EH (cell line): Measurements from ENCODE around the gene LAMB3.
"Not testable (repeated sequence)": the region's sequence is repeated elsewhere in the genome, so short reads cannot be mapped to it uniquely, and the experiment has no call there.

Source experiments
- DNase-seq: peaks from one replicate; pipeline ENCODE4 v3.0.0-alpha.2; 2015; ENCODE audit warnings: low read depth

The LAMB3 gene

GRCh38 chr1:209652121-209652735 is at the start of gene LAMB3:
Gene LAMB3, minus strand, starts transcription at chr1:209652425. Its CDS starts 1,481 bp downstream, at chr1:209650944.
- no peak for DNase-seq

- not testable (repeated sequence) for DNase-seq
Observed at GRCh38 chr1:209700686-209701085, 48.5 kb upstream of the LAMB3 start.

- DNase-seq, result no peak
Observed at GRCh38 chr1:209697126-209697525, 44.9 kb upstream of the LAMB3 start.

GRCh38 chr1:209696673-209697072 is 44.4 kb upstream of the LAMB3 start:
- no peak for DNase-seq

- DNase-seq, result peak; percentile 83
Observed at GRCh38 chr1:209692745-209693504, 40.7 kb upstream of the LAMB3 start.

GRCh38 chr1:209692296-209692695 is 40.1 kb upstream of the LAMB3 start:
- DNase-seq, result no peak

GRCh38 chr1:209691237-209691636 is 39.0 kb upstream of the LAMB3 start:
- no peak for DNase-seq

- peak; percentile 17 for DNase-seq
Observed at GRCh38 chr1:209689477-209689876, 37.3 kb upstream of the LAMB3 start.

- peak; percentile 88 for DNase-seq
Observed at GRCh38 chr1:209688746-209689234, 36.6 kb upstream of the LAMB3 start.

- no peak for DNase-seq
Observed at GRCh38 chr1:209686322-209686721, 34.1 kb upstream of the LAMB3 start.

GRCh38 chr1:209685821-209686220 is 33.6 kb upstream of the LAMB3 start:
- DNase-seq, result no peak

GRCh38 chr1:209678981-209679539 is 26.8 kb upstream of the LAMB3 start:
- DNase-seq, result no peak

- peak; percentile 51 for DNase-seq
Observed at GRCh38 chr1:209675565-209676154, 23.4 kb upstream of the LAMB3 start.

- peak; percentile 60 for DNase-seq
Observed at GRCh38 chr1:209674957-209675564, 22.8 kb upstream of the LAMB3 start, which contains the start of gene G0S2. Gene G0S2, plus strand, starts transcription at chr1:209675412. Its CDS starts 273 bp downstream, at chr1:209675685.

GRCh38 chr1:209673631-209674417 is 21.6 kb upstream of the LAMB3 start:
- no peak for DNase-seq

GRCh38 chr1:209672705-209673630 is 20.7 kb upstream of the LAMB3 start:
- no peak for DNase-seq

- DNase-seq, result no peak
Observed at GRCh38 chr1:209670441-209671082, 18.3 kb upstream of the LAMB3 start.

GRCh38 chr1:209667708-209668107 is 15.5 kb upstream of the LAMB3 start:
- DNase-seq, result no peak

GRCh38 chr1:209667103-209667502 is 14.9 kb upstream of the LAMB3 start:
- no peak for DNase-seq

GRCh38 chr1:209662879-209663327 is 10.7 kb upstream of the LAMB3 start:
- no peak for DNase-seq
